KBM-7 (cell line): Measurements from ENCODE around the gene NRF1.

Experiments
- DNase-seq: peaks from one replicate; pipeline ENCODE4 v3.0.0-alpha.2; 2015
- in situ Hi-C: fragments of 300-500 bp; cut with MboI; formaldehyde crosslinking; loops from 2 replicates; pipeline ENCODE4 v1.14.3; 2020; ENCODE audit warnings: low sequenced_read_pairs, low pct_unique_long_range_greater_than_20kb, mixed read lengths

The NRF1 gene

GRCh38 chr7:129707910-129708499 is 96.5 kb downstream of the NRF1 start:
- in situ Hi-C loops: no loop called here
- DNase-seq: peak; percentile 6

- no peak for DNase-seq
Measured at GRCh38 chr7:129713544-129713943, 102.0 kb downstream of the NRF1 start.

GRCh38 chr7:129714514-129715063 is 103.1 kb downstream of the NRF1 start:
- no peak for DNase-seq
- in situ Hi-C loops: no loop called here

More at GRCh38 chr7:129713544-129713943, 102.0 kb downstream of the NRF1 start:
- in situ Hi-C loops: no loop called here

GRCh38 chr7:129719980-129720732 is 108.6 kb downstream of the NRF1 start:
- in situ Hi-C loops: no loop called here
- DNase-seq: peak; percentile 11

- no peak for DNase-seq
- in situ Hi-C loops: no loop called here
Measured at GRCh38 chr7:129721068-129721467, 109.5 kb downstream of the NRF1 start.

GRCh38 chr7:129723679-129724078 is 112.2 kb downstream of the NRF1 start:
- in situ Hi-C loops: no loop called here
- no peak for DNase-seq

GRCh38 chr7:129724796-129725195 is 113.3 kb downstream of the NRF1 start:
- in situ Hi-C loops: no loop called here

GRCh38 chr7:129728875-129729467 is 117.5 kb downstream of the NRF1 start:
- in situ Hi-C loops: no loop called here
- DNase-seq: no peak

More at GRCh38 chr7:129724796-129725195, 113.3 kb downstream of the NRF1 start:
- no peak for DNase-seq

- in situ Hi-C loops: no loop called here
- DNase-seq: no peak
Measured at GRCh38 chr7:129729511-129729910, 118.0 kb downstream of the NRF1 start.

- in situ Hi-C loops: no loop called here
- DNase-seq: no peak
Measured at GRCh38 chr7:129730159-129730558, 118.6 kb downstream of the NRF1 start.

GRCh38 chr7:129734400-129734799 is 122.9 kb downstream of the NRF1 start:
- in situ Hi-C loops: no loop called here
- DNase-seq: no peak

GRCh38 chr7:129739427-129739826 is 127.9 kb downstream of the NRF1 start:
- in situ Hi-C loops: no loop called here
- peak; percentile 49 for DNase-seq

- DNase-seq: no peak
- in situ Hi-C loops: no loop called here
Measured at GRCh38 chr7:129740574-129741410, 129.3 kb downstream of the NRF1 start.

GRCh38 chr7:129741743-129742213 is 130.3 kb downstream of the NRF1 start:
- in situ Hi-C loops: no loop called here
- DNase-seq: peak; percentile 71

- DNase-seq: no peak
- in situ Hi-C loops: no loop called here
Measured at GRCh38 chr7:129742256-129742655, 130.7 kb downstream of the NRF1 start.

- no peak for DNase-seq
- in situ Hi-C loops: no loop called here
Measured at GRCh38 chr7:129746857-129747529, 135.5 kb downstream of the NRF1 start.

- DNase-seq: no peak
- in situ Hi-C loops: no loop called here
Measured at GRCh38 chr7:129748356-129749109, 137.0 kb downstream of the NRF1 start.

GRCh38 chr7:129750091-129750490 is 138.6 kb downstream of the NRF1 start:
- in situ Hi-C loops: no loop called here
- no peak for DNase-seq
